ENCODE measurements around the gene MYBPC1. TPM values are rescaled to one million over a fixed set of nuclear protein-coding genes. Genes with fewer than 3 reads are reported as not detected.
A peak's percentile ranks its signal among the peaks of the same experiment; 100 is the strongest.

The MYBPC1 gene
- total and polyA plus RNA-seq, 2 of the 13 experiments (the other 11 are each of a cell fraction or from before 2014, with no cell fraction given), result 0.31 to 0.53 TPM

- CTCF ChIA-PET (ENCODE audit: low intra/inter-chr PET ratio, low total read pairs), result no interaction called here
- DNase-seq (ENCODE audit: low spot score) (peak; percentile 45), ATAC-seq (no peak), FAIRE-seq (peak; percentile 8)
- H3K36me3 ChIP-seq (replicated peaks in 1 of 2; ENCODE audit: control insufficient read depth in 1 of 2, insufficient read depth in 2 of 2, low read length in 2 of 2), result no peaks in the 10 kb centered on the region
- no peak overlapping the region for H3K9ac ChIP-seq (ENCODE audit: insufficient read depth, low read depth, low read length)
- H4K20me1 ChIP-seq (ENCODE audit: insufficient read depth, low read length), result no peaks in the 10 kb centered on the region
- POLR2A ChIA-PET, result interaction anchor here (1.2 to 1.3 kb wide), 2 partner anchors 20 to 67 kb away, joined by 4 read pairs; no protein-coding TSS in a partner anchor
- no peak overlapping the region for H3K4me2 ChIP-seq (ENCODE audit: low read depth, low read length)
- no peak overlapping the region for H2AFZ ChIP-seq (ENCODE audit: low read length)
- no peaks in the 10 kb centered on the region for H3K9me3 ChIP-seq (ENCODE audit: low read length)
- no peak overlapping the region for H3K4me3 ChIP-seq (replicated peaks in 1 of 3; ENCODE audit: insufficient read depth in 1 of 3, low read depth in 2 of 3, low read length in 3 of 3)
- intact Hi-C loops (cut with micrococcal nuclease; ENCODE audit: unreplicated experiment) (no loop called here), in situ Hi-C loops (cut with HindIII; ENCODE audit: extremely low pct_ligation_motif_present, low pct_unique_long_range_greater_than_20kb) (no loop called here)
- BruUV-seq (replicated peaks), result no TSS peak
- peaks cover 61% of the 10 kb centered on the region for H3K4me1 ChIP-seq (ENCODE audit: insufficient read depth, low read length)
- peak; percentile 87 for TF ChIP-seq ZMYM3 (CRISPR knock-in tag; IDR thresholded peaks at IDR 0.05)
- TF ChIP-seq CHD4 (IDR thresholded peaks at IDR 0.05; ENCODE audit: borderline replicate concordance, low read length), result peak; percentile 47; the same call in 1 of the 2 replicates
- no peak for TF ChIP-seq SMYD3 (CRISPR knock-in tag; IDR thresholded peaks at IDR 0.05)
- no peak for TF ChIP-seq ZNF17 (CRISPR knock-in tag; IDR thresholded peaks at IDR 0.05)
- peak; percentile 57; the same call in 1 of the 2 replicates for TF ChIP-seq RCOR2 (CRISPR knock-in tag; IDR thresholded peaks at IDR 0.05)
- peak; percentile 97 for TF ChIP-seq ZNF629 (CRISPR knock-in tag; conservative IDR thresholded peaks at IDR 0.05)
- peak; percentile 70; the same call in 1 of the 2 replicates for TF ChIP-seq ADNP (CRISPR knock-in tag; IDR thresholded peaks at IDR 0.05)
- no peak for TF ChIP-seq ZNF121 (CRISPR knock-in tag; IDR thresholded peaks at IDR 0.05)
- no peak for TF ChIP-seq AGO1 (IDR thresholded peaks at IDR 0.05; ENCODE audit: low read depth, low read length, poor library complexity, severe bottlenecking)
- TF ChIP-seq ARID3A (IDR thresholded peaks at IDR 0.05; ENCODE audit: low read depth, low read length), result 0 out of 2 replicates have a peak, but pooled peaks have one; percentile 19
- TF ChIP-seq HES4 (CRISPR knock-in tag; IDR thresholded peaks at IDR 0.05; ENCODE audit: borderline replicate concordance), result no peak
- TF ChIP-seq CTCF (CRISPR knock-in tag; IDR thresholded peaks at IDR 0.05), result no peak
- peak; percentile 90; the same call in 1 of the 2 replicates for TF ChIP-seq KDM1A (CRISPR knock-in tag; IDR thresholded peaks at IDR 0.05)
- peak; percentile 90 for TF ChIP-seq ZNF24 (IDR thresholded peaks at IDR 0.05)
- TF ChIP-seq ZSCAN30 (CRISPR knock-in tag; IDR thresholded peaks at IDR 0.05), result 0 out of 2 replicates have a peak, but pooled peaks have one; percentile 48
- H3K27ac ChIP-seq (ENCODE audit: extremely low read length, insufficient read depth, low read length), result no peak overlapping the region
- no peaks in the 10 kb centered on the region for H3K79me2 ChIP-seq (ENCODE audit: insufficient read depth, low read length)
- 84% methylated on average over 2 of the region's 2 CpGs for WGBS (ENCODE audit: low lambda C conversion rate)
- H3K27me3 ChIP-seq (ENCODE audit: control insufficient read depth in 1 of 2, insufficient read depth in 2 of 2, low read length in 2 of 2), result no peaks in the 10 kb centered on the region
Observed at GRCh38 chr12:101675555-101675954, 80.8 kb downstream of the MYBPC1 start.
